GM21619 (cell line): ENCODE data around the gene MROH2B.

Experiments used
- ATAC-seq: cut with Tn5 transposase; IDR thresholded peaks from one replicate; pipeline ENCODE4 v1.9.1; 2021; ENCODE audit not compliant: unreplicated experiment

MROH2B gene

GRCh38 chr5:40976041-40976440 is 95.1 kb downstream of the MROH2B start:
- no peak for ATAC-seq

GRCh38 chr5:40973364-40974004 is 97.7 kb downstream of the MROH2B start:
- ATAC-seq = no peak

- ATAC-seq = no peak
Measured at GRCh38 chr5:40972434-40972833, 98.7 kb downstream of the MROH2B start.

GRCh38 chr5:40962207-40962955 is 108.8 kb downstream of the MROH2B start:
- ATAC-seq = no peak

- no peak for ATAC-seq
Measured at GRCh38 chr5:40960037-40960436, 111.1 kb downstream of the MROH2B start.

GRCh38 chr5:40958811-40959210 is 112.3 kb downstream of the MROH2B start:
- ATAC-seq = no peak

GRCh38 chr5:40957048-40957447 is 114.1 kb downstream of the MROH2B start:
- no peak for ATAC-seq

GRCh38 chr5:40955313-40955712 is 115.8 kb downstream of the MROH2B start:
- ATAC-seq = no peak
